Epithelial cell of proximal tubule (primary cell): ENCODE data around the gene FTO. TPM values are rescaled to one million over a fixed set of nuclear protein-coding genes. Genes with fewer than 3 reads are reported as not detected.
"Not testable (repeated sequence)": the region's sequence is repeated elsewhere in the genome, so short reads cannot be mapped to it uniquely, and the experiment has no call there.

ENCODE experiments used
- DNase-seq: peaks from one replicate; pipeline ENCODE4 v3.0.0-alpha.2; 2011; ENCODE audit warnings: low read depth
- H3K4me3 ChIP-seq: 2 replicates; pipeline ENCODE4 v1.5.1; 2011; ENCODE audit warnings: low read depth, mild to moderate bottlenecking, low read length
- CTCF ChIP-seq: conservative IDR thresholded peaks from 2 replicates; pipeline ENCODE4 v1.5.1; 2012; ENCODE audit warnings: low read depth, mild to moderate bottlenecking, low read length
- total RNA-seq: library from RNA; depleted of rRNA; stranded (reverse); fragments of >200 nt; gene quantifications from 2 replicates; pipeline ENCODE4 v1.2.3, GENCODE V29; 2015

FTO gene
- total RNA-seq, 1 donor from 2014 or later: 62.7 TPM

- no peak for DNase-seq
- no peak overlapping the region for H3K4me3 ChIP-seq
Observed at GRCh38 chr16:53686710-53687109, 17.2 kb upstream of the FTO start.

GRCh38 chr16:53689636-53690035, 14.3 kb upstream of the FTO start:
- no peak for DNase-seq
- no peak overlapping the region for H3K4me3 ChIP-seq
- TF ChIP-seq CTCF: no peak

More at GRCh38 chr16:53686710-53687109, 17.2 kb upstream of the FTO start:
- TF ChIP-seq CTCF: no peak

GRCh38 chr16:53690771-53691170, 13.2 kb upstream of the FTO start:
- no peak for DNase-seq
- no peak overlapping the region for H3K4me3 ChIP-seq
- no peak for TF ChIP-seq CTCF

- DNase-seq: no peak
- no peak overlapping the region for H3K4me3 ChIP-seq
- TF ChIP-seq CTCF: no peak
Observed at GRCh38 chr16:53692146-53692545, 11.8 kb upstream of the FTO start.

- no peak overlapping the region for H3K4me3 ChIP-seq
- no peak for TF ChIP-seq CTCF
- no peak for DNase-seq
Observed at GRCh38 chr16:53693320-53693719, 10.6 kb upstream of the FTO start.

- TF ChIP-seq CTCF: no peak
- peak; percentile 25 for DNase-seq
- H3K4me3 ChIP-seq: no peak overlapping the region
Observed at GRCh38 chr16:53695070-53695469, 8.9 kb upstream of the FTO start.

GRCh38 chr16:53698271-53698670, 5.7 kb upstream of the FTO start:
- not testable (repeated sequence) for H3K4me3 ChIP-seq

GRCh38 chr16:53704445-53704813, 473 bp downstream of the FTO start:
- H3K4me3 ChIP-seq: peak overlapping the region; percentile 92
- no peak for TF ChIP-seq CTCF
- no peak for DNase-seq

More at GRCh38 chr16:53698271-53698670, 5.7 kb upstream of the FTO start:
- not testable (repeated sequence) for DNase-seq
